Stimulated activated CD8-positive, alpha-beta memory T cell treated with anti-CD3 and anti-CD28 coated beads, Interleukin-7, amount 100 ng/mL, for 4 hours (primary cell): Measurements from ENCODE around the gene NUP54.
A peak's percentile ranks its signal among the peaks of the same experiment; 100 is the strongest.

Source experiments
- DNase-seq, 2 donors: peaks; one replicate each; pipeline ENCODE4 v3.0.0-alpha.2; 2020; ENCODE audit warnings: low read depth in 2 of 2

NUP54 gene, protein sequence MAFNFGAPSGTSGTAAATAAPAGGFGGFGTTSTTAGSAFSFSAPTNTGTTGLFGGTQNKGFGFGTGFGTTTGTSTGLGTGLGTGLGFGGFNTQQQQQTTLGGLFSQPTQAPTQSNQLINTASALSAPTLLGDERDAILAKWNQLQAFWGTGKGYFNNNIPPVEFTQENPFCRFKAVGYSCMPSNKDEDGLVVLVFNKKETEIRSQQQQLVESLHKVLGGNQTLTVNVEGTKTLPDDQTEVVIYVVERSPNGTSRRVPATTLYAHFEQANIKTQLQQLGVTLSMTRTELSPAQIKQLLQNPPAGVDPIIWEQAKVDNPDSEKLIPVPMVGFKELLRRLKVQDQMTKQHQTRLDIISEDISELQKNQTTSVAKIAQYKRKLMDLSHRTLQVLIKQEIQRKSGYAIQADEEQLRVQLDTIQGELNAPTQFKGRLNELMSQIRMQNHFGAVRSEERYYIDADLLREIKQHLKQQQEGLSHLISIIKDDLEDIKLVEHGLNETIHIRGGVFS

DNA sequence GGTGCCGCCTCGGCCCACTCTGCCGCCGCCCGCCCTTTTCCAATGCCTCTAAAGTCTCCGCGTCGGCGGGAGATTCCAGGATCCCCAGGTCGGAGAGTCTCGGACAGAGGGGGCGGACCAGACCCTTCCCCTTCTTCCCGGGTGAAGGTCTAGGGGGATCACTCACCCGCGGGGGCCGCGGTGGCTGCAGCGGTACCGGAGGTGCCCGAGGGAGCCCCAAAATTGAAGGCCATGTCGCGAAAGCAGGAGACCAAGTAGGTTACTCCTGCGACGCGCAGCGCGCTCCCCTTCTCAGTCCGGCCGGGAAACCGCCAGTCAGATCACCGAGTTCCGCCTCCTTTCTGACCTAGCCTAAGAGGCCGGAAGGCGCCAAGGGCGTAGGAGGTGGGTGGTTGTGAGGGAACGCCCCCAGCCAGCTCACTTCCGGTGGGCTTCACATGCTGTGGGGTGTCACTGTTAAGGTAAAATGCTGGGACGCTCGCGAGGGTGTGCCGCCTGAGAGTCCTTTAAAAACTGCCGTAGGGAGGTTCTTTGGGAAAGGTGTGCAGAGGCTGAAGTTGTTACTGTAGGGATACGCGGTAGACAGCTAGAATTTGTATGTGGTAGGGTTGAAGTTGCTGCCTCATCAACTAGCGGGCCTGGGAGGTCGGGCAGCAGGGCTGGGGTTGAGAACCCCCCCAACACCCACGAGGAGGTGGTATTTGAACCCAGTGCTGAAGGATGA, at the start of gene NUP54:
NUP54 (minus strand) TSS at position 256 of the 724 bp plus-strand sequence; CDS start at position 233, 23 bp downstream.
- peak; percentile 93 to 95 for DNase-seq

- no peak for DNase-seq
Observed at GRCh38 chr4:76197031-76197743, 49.0 kb upstream of the NUP54 start.

DNA sequence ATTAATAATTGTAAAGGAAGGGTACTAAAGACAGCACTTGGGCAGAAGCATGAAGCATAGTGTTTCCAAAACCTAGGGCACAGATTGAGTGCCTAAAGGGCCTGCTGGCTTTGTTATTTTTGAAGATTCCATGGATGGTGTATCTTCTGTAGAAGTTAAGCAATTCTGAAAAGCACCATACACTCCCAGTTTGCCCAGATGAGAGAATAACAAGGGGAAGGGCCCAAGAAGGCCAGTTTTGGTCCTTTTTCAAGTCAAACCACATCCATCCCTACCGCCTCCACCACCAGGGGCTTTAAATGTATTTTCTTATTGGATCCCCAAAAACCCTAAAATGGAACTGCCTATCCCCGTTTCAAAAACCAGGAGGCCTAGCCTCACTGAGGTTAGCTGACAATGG, 48.2 kb upstream of the NUP54 start:
- no peak for DNase-seq

GRCh38 chr4:76195326-76195725, 47.1 kb upstream of the NUP54 start:
- no peak for DNase-seq

GRCh38 chr4:76194325-76194724, 46.1 kb upstream of the NUP54 start:
- no peak for DNase-seq

- DNase-seq, result no peak
Observed at GRCh38 chr4:76192236-76192635, 44.0 kb upstream of the NUP54 start.

GRCh38 chr4:76188557-76188956, 40.4 kb upstream of the NUP54 start:
- DNase-seq, result no peak

- DNase-seq, result no peak
Observed at GRCh38 chr4:76188149-76188548, 40.0 kb upstream of the NUP54 start.

- DNase-seq, result no peak
Observed at GRCh38 chr4:76187152-76187551, 39.0 kb upstream of the NUP54 start.

DNA sequence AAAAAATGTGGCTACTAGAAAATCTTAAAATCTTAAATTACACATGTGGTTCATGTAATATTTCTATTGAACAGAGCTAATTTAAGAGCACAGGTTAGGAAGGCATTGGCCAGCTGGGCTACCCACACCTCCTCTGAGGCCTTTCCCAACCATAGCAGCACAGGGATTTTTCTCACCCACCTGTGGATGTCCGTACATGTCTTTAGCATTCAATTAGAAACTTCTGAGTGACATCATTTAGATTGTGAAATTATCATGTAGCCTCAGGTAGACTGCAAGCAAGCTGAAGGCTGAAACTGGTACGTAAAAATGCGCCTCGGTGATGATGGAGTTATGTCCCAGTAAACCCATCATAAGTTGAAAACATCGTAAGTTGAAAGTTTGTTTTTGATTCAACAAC, 34.3 kb upstream of the NUP54 start:
- DNase-seq, result no peak

GRCh38 chr4:76179398-76180318, 31.5 kb upstream of the NUP54 start:
- peak; percentile 57 to 59 for DNase-seq

GRCh38 chr4:76178296-76178695, 30.1 kb upstream of the NUP54 start:
- DNase-seq, result no peak

DNA sequence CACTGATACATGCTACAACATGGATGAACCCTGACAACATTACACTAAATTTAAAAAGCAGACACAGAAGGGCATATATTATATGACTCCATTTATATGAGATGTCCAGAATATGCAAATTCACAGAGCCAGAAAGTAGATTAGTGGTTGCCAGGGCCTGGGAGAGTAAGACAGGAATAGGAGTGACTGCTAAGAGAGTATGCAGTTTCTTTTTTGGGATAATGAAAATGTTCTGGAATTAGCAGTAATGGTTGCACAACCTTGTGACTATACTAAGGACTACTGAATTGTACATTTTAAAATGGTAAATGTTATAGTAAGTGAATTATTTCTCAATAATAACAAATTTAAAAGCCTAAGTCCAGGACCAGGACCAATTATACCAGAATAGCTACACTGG, 29.5 kb upstream of the NUP54 start:
- DNase-seq, result no peak

DNA sequence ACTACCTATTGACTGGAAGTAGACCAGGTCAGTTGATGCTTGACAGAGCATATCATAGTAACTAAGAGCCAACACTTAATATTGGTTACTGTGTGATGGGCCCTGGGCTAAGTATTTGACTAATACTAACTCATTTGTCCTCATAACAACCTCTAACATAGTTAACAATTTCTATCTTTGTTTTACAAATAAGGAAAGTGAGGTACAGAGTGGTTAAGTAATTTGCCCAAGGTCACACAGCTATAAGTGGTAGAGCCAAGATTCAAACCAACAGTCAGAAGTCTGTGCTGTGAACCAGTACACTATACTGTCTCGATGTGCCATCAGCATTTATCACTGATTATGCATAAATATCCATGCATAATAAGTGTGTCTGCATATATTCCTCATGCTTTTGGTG, 27.1 kb upstream of the NUP54 start:
- no peak for DNase-seq

GRCh38 chr4:76174216-76174615, 26.0 kb upstream of the NUP54 start:
- no peak for DNase-seq

GRCh38 chr4:76168688-76169087, 20.5 kb upstream of the NUP54 start:
- DNase-seq, result no peak

- no peak for DNase-seq
Observed at GRCh38 chr4:76166480-76166879, 18.3 kb upstream of the NUP54 start.

- no peak for DNase-seq
Observed at GRCh38 chr4:76160355-76160754, 12.2 kb upstream of the NUP54 start.

GRCh38 chr4:76156635-76157034, 8.4 kb upstream of the NUP54 start:
- no peak for DNase-seq

DNA sequence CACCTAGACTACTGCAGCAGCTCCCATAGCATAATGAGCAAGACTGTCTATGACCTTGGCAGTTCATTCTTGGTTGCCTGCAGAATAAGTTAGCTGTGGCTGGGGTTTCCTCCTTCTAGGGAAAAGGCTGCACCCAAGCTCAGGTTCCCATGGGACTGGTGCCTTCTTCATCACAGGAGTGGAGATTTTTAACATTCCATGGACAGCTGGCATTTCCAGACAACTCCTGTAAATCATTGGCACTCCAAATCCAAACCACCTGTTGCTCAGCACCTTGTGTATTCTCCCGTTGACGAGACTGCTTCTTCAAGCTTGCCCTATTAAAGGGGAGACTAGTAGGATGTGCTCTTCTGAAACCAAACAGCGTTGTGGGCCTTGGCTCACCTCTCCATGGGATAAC, 7.8 kb upstream of the NUP54 start:
- no peak for DNase-seq

GRCh38 chr4:76153356-76153755, 5.2 kb upstream of the NUP54 start:
- DNase-seq, result no peak
